Measurements from ENCODE around the gene EMC6.

Gene EMC6

GRCh38 chr17:3710951-3711383 is 42.4 kb downstream of the EMC6 start:
- no peak for DNase-seq (ENCODE audit: low read depth)

GRCh38 chr17:3712811-3713463 is 44.3 kb downstream of the EMC6 start:
- no peak for DNase-seq (ENCODE audit: low read depth)

GRCh38 chr17:3715296-3715695 is 46.7 kb downstream of the EMC6 start:
- no peak for DNase-seq (ENCODE audit: low read depth)

GRCh38 chr17:3718201-3718600 is 49.6 kb downstream of the EMC6 start:
- no peak for DNase-seq (ENCODE audit: low read depth)

GRCh38 chr17:3719265-3719664 is 50.7 kb downstream of the EMC6 start:
- DNase-seq (ENCODE audit: low read depth): no peak
